GM18499 (cell line): ENCODE results near the gene TMEM132C.

ENCODE experiments used
- ATAC-seq: cut with Tn5 transposase; IDR thresholded peaks from one replicate; pipeline ENCODE4 v1.9.1; 2021; ENCODE audit warnings: moderate number of reproducible peaks; ENCODE audit not compliant: insufficient read depth, unreplicated experiment

Gene TMEM132C

GRCh38 chr12:128402486-128403243 is 135.7 kb downstream of the TMEM132C start:
- ATAC-seq, result no peak

- ATAC-seq, result no peak
These were observed 141.7 kb downstream of the TMEM132C start for GRCh38 chr12:128408669-128409068.

- ATAC-seq, result no peak
These were observed 148.1 kb downstream of the TMEM132C start for GRCh38 chr12:128415036-128415560.

- ATAC-seq, result no peak
These were observed 152.0 kb downstream of the TMEM132C start for GRCh38 chr12:128418944-128419343.

- no peak for ATAC-seq
These were observed 153.2 kb downstream of the TMEM132C start for GRCh38 chr12:128420163-128420562.

- ATAC-seq, result no peak
These were observed 154.4 kb downstream of the TMEM132C start for GRCh38 chr12:128421375-128421774.

GRCh38 chr12:128423205-128423604 is 156.2 kb downstream of the TMEM132C start:
- no peak for ATAC-seq

GRCh38 chr12:128424931-128425431 is 158.0 kb downstream of the TMEM132C start:
- no peak for ATAC-seq

- no peak for ATAC-seq
These were observed 158.8 kb downstream of the TMEM132C start for GRCh38 chr12:128425666-128426331.

- no peak for ATAC-seq
These were observed 159.5 kb downstream of the TMEM132C start for GRCh38 chr12:128426511-128426910.

GRCh38 chr12:128439796-128440195 is 172.8 kb downstream of the TMEM132C start:
- ATAC-seq, result no peak

- no peak for ATAC-seq
These were observed 175.1 kb downstream of the TMEM132C start for GRCh38 chr12:128442096-128442495.

GRCh38 chr12:128444598-128444997 is 177.6 kb downstream of the TMEM132C start:
- ATAC-seq, result no peak

- ATAC-seq, result no peak
These were observed 178.6 kb downstream of the TMEM132C start for GRCh38 chr12:128445415-128446127.

GRCh38 chr12:128449146-128449894 is 182.3 kb downstream of the TMEM132C start:
- no peak for ATAC-seq

GRCh38 chr12:128450810-128451209 is 183.8 kb downstream of the TMEM132C start:
- no peak for ATAC-seq

- no peak for ATAC-seq
These were observed 188.9 kb downstream of the TMEM132C start for GRCh38 chr12:128455851-128456250.

- no peak for ATAC-seq
These were observed 190.0 kb downstream of the TMEM132C start for GRCh38 chr12:128456922-128457321.

GRCh38 chr12:128458301-128458974 is 191.5 kb downstream of the TMEM132C start:
- ATAC-seq, result no peak
